Muscle of leg (tissue), 16 donors: ENCODE measurements around the gene CORO2A. TPM values are rescaled to one million over a fixed set of nuclear protein-coding genes. Genes with fewer than 3 reads are reported as not detected.

Experiments
- DNase-seq: peaks from one replicate; pipeline ENCODE4 v3.0.0; 2013
- H3K27ac ChIP-seq: one replicate; pipeline ENCODE4 v1.5.1; 2013; ENCODE audit warnings: mild to moderate bottlenecking, low read length, control low read depth
- H3K27me3 ChIP-seq: one replicate; pipeline ENCODE4 v1.6.1; 2013; ENCODE audit warnings: low read length; ENCODE audit not compliant: control insufficient read depth, insufficient read depth
- H3K36me3 ChIP-seq: one replicate; pipeline ENCODE4 v1.6.1; 2013; ENCODE audit warnings: low read length; ENCODE audit not compliant: control insufficient read depth, insufficient read depth
- H3K4me1 ChIP-seq: one replicate; pipeline ENCODE4 v1.6.1; 2013; ENCODE audit warnings: low read length; ENCODE audit not compliant: control insufficient read depth, insufficient read depth
- H3K4me3 ChIP-seq: one replicate; pipeline ENCODE4 v1.5.1; 2013; ENCODE audit warnings: low read length, control low read depth
- H3K9me3 ChIP-seq: replicated peaks from 2 replicates; pipeline ENCODE4 v1.6.1; 2013; ENCODE audit warnings: low read depth, low read length; ENCODE audit not compliant: control insufficient read depth
- WGBS: methylation state at CpG from one replicate; pipeline ENCODE4 v1.1.5; 2013; ENCODE audit warnings: missing lambda C conversion rate; ENCODE audit not compliant: insufficient coverage; 5-methylcytosine and 5-hydroxymethylcytosine counted together
- long read RNA-seq, 11 donors: transcript quantifications; one replicate each; lab custom pipeline, GENCODE V29; 2026
- polyA plus RNA-seq, 8 donors: library from polyadenylated mRNA; unstranded; fragments of 120-200 nt; gene quantifications; one replicate each; pipeline versions ENCODE4 v1.2.1 to v1.2.3, GENCODE V29; 2013; ENCODE audit warnings: inconsistent platforms in 1 of 8, low replicate concordance in 1 of 8; ENCODE audit not compliant: insufficient read length in 8 of 8, insufficient read depth in 1 of 8
- total RNA-seq: library from RNA; stranded (reverse); fragments of 120-200 nt; gene quantifications from one replicate; pipeline ENCODE4 v1.2.4, GENCODE V29; 2013

The CORO2A gene, protein sequence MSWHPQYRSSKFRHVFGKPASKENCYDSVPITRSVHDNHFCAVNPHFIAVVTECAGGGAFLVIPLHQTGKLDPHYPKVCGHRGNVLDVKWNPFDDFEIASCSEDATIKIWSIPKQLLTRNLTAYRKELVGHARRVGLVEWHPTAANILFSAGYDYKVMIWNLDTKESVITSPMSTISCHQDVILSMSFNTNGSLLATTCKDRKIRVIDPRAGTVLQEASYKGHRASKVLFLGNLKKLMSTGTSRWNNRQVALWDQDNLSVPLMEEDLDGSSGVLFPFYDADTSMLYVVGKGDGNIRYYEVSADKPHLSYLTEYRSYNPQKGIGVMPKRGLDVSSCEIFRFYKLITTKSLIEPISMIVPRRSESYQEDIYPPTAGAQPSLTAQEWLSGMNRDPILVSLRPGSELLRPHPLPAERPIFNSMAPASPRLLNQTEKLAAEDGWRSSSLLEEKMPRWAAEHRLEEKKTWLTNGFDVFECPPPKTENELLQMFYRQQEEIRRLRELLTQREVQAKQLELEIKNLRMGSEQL
- total RNA-seq (0.13 TPM), polyA plus RNA-seq (1 to 10 TPM in 2 of 8 donors, under 1 TPM in 6; 0.20 to 1.9 (median 0.43) TPM)
- long read RNA-seq, donor 1, result 0 reads
- long read RNA-seq, donor 2, result 0 reads
- long read RNA-seq, donor 3, full-length matches to known transcripts, result 1 of 1 reads
- long read RNA-seq, donor 3, partial matches to known transcripts, result 0 of 1 reads
- long read RNA-seq, donor 3, other reads (novel, unspliced or antisense), result 0 of 1 reads
- long read RNA-seq, donor 4, result 0 reads
- long read RNA-seq, donor 5, result 0 reads
- long read RNA-seq, donor 6, result 0 reads
- long read RNA-seq, donor 7, result 0 reads
- long read RNA-seq, donor 8, result 0 reads
- long read RNA-seq, donor 9, result 0 reads
- long read RNA-seq, donor 10, result 0 reads
- long read RNA-seq, donor 11, result 0 reads

DNA sequence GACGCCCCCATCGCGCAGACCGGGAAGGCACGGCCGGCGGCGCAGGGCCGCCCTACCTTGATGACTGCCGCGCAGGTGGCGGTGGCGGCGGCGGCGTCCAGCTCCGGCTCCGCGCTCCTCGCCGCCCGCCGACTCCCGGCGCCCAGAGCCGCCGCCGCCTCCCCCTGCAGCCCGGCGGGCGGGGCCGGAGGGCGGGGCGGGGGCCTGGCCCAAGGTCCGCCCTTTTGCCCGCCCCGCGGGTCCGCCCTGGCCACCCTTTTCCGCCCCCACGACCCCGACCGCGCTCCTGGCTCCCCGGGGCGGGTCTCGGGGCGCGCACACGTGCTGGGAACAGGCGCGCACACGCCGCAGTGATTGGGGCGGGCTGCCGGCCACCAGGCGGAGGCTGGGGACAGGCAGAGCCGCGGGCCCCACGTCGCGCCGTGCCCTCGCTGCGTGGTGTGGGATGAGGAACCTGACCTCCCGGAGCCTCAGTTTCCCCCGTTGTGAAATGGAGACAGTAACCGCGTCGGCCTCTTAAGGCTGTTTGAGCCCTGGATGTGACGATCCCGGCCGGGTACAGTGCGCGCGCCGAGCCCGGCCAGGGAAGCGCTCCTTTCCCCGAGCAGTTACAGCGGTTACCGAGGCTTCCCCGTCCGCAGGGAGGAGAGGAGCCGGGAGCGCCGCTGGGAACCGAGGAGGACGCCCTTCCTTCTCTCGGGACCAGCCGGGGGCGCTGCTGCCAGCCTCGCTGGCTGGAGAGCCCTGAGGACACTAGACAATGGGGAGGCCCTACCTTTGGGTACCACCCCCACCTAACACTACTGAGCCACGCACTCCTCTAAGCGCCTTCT, at the start of gene CORO2A:
Gene CORO2A (minus strand): TSS at position 135 of the 833 bp plus-strand sequence. CDS start 34,977 bp downstream, outside the sequence.
- WGBS, result under 1% methylated on average over 93 of the region's 95 CpGs
- Histone ChIP-seq H3K27ac (no peak within 1 kb of the TSS), H3K4me1 (peaks cover 9% of the 10 kb centered on the region), H3K9me3 (no peaks in the 10 kb centered on the region), H3K36me3 (no peaks in the 10 kb centered on the region), H3K4me3 (peak within 1 kb of the TSS; percentile 46), H3K27me3 (peaks cover 16% of the 10 kb centered on the region)
- DNase-seq, result peak; percentile 69

DNA sequence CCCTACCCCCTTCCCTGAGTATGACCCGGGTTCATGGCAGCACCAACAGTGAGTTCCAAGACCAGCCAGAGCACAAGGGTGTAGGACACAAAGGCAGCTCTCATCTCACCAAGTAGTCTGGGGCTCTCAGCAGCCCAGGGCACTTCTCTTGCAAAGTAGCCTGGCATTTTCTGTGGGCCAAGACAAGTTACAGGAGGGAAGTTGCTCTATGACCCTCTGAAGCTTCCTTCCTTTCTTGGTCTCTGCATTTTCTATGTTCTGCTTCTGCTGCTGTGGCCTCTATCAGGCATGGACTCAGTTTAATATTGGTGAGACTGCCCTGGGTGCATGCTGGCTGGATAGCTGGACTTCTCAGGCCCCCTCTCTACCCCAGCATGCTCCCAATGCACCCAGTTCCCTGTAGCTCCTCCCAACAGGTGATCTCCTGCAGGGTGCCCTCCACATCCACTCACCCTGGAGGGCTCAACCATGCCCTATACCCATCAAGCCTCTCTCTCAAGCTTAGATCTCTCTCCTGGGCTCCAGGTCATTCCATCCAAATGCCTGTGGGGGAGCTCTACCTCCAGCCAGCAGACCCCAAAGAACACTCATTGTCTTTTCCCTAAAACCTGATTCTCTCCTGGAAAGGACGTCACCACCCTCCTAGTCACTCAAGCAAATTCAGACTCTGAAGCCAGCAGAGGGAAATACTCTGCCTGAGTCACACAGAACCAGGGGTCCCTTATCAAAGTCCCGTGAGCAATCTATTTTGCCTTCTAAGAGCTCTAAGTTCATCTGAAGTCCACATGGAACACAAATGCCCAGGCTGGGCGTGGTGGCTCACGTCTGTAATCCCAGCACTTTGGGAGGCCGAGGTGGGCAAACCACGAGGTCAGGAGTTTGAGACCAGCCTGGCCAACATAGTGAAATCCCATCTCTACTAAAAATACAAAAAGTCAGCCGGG, 49.2 kb upstream of the CORO2A start:
- no peak overlapping the region for H3K4me3 ChIP-seq
- DNase-seq, result no peak
- H3K27me3 ChIP-seq, result no peaks in the 10 kb centered on the region
- no peaks in the 10 kb centered on the region for H3K4me1 ChIP-seq
- H3K27ac ChIP-seq, result no peak overlapping the region
- H3K36me3 ChIP-seq, result no peaks in the 10 kb centered on the region
- WGBS, result 59% methylated on average over 5 of the region's 8 CpGs
- H3K9me3 ChIP-seq, result no peaks in the 10 kb centered on the region

DNA sequence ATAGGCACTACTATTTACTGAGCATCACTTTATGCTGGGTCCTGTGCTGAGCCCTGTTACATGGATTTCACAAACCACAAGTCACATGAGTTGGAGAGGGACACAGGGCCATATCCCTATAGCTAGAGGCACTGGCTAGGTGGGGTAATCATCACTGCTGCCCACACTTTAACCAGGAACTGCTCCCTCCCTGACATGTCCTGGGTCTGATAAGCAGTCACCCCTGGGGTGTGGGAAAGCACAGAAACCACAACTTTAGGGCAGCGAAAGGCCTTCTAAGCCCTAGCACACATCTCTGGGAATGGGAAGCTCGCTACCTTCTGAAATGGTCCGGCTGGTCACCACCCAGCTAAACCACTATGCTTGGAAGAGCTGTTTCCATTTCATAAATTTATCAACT, 48.0 kb upstream of the CORO2A start:
- H3K27ac ChIP-seq, result no peak overlapping the region
- H3K27me3 ChIP-seq, result no peaks in the 10 kb centered on the region
- H3K4me3 ChIP-seq, result no peak overlapping the region
- no peaks in the 10 kb centered on the region for H3K4me1 ChIP-seq
- WGBS, result 86% methylated on average over 3 of the region's 3 CpGs
- no peak for DNase-seq
- no peaks in the 10 kb centered on the region for H3K36me3 ChIP-seq
- no peaks in the 10 kb centered on the region for H3K9me3 ChIP-seq

DNA sequence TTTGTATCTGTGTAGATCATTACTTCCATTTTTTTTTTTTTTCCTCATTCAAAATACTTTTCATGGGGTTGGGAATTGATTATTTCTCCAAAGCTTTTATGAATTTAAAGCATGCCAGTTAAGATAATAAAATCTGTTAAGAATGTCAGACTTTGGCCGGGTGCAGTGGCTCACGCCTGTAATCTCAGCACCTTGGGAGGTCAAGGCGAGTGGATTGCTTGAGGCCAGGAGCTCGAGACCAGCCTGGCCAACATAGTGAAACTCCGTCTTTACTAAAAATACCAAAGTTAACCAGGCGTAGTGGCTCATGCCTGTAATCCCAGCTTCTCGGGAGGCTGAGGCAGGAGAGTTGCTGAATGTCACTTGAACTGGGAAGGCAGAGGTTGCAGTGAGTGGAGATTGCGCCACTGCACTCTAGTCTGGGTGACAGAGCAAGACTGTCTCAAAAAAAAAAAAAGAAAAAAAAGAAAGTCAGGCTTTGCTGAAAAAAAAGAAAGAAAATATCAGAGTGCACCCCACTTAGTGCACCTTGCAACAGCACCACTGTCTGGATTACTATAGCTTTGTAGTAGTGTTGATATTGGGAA, 44.6 kb upstream of the CORO2A start:
- Histone ChIP-seq H3K36me3 (no peaks in the 10 kb centered on the region), H3K4me1 (no peaks in the 10 kb centered on the region), H3K27ac (no peak overlapping the region), H3K27me3 (no peaks in the 10 kb centered on the region), H3K4me3 (no peak overlapping the region), H3K9me3 (no peaks in the 10 kb centered on the region)
- no peak for DNase-seq
- WGBS, result 86% methylated on average over 7 of the region's 8 CpGs

DNA sequence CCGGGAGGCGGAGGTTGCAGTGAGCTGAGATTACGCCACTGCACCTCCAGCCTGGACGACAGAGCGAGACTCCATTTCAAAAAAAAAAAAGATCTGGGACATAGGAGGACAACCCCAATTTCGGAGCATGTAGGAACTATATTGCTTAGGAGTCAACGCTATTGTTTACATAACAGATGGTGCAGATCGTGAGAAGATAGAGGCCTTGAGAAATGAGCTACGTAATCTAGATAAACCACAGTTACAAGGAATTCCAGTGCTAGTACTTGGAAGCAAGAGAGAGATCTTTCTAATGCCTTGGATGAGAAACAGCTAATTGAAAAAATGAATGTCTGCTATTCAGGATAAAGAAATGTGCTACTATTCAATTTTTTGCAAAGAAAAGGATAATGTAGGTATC, 42.7 kb upstream of the CORO2A start:
- H3K9me3 ChIP-seq, result no peaks in the 10 kb centered on the region
- WGBS, result 94% methylated on average over 7 of the region's 9 CpGs
- H3K27me3 ChIP-seq, result no peaks in the 10 kb centered on the region
- DNase-seq, result no peak
- no peak overlapping the region for H3K27ac ChIP-seq
- no peak overlapping the region for H3K4me3 ChIP-seq
- H3K4me1 ChIP-seq, result no peaks in the 10 kb centered on the region
- no peaks in the 10 kb centered on the region for H3K36me3 ChIP-seq

GRCh38 chr9:98234245-98234825, 41.9 kb upstream of the CORO2A start:
- Histone ChIP-seq H3K36me3 (no peaks in the 10 kb centered on the region), H3K27me3 (no peaks in the 10 kb centered on the region), H3K9me3 (no peaks in the 10 kb centered on the region), H3K4me1 (no peaks in the 10 kb centered on the region), H3K4me3 (no peak overlapping the region), H3K27ac (no peak overlapping the region)
- DNase-seq, result no peak
- WGBS, result 71% methylated on average over 9 of the region's 9 CpGs

DNA sequence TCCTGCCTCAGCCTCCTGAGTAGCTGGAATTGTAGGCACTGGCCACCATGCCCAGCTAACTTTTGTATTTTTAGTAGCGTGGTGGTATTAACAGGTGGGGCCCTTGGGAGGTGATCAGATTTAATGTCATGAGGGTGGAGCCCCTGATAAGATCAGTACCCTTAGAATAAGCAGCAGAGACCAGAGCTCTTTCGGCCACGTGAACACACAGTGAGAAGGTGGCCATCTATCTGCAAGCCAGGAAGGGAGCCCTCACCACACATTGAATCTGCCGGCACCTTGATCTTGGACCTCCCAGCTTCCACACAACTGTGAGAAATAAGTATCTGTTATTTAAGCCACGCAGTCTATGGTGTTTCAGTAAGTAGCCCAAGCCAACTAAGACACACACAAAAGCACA, 40.5 kb upstream of the CORO2A start:
- no peak overlapping the region for H3K27ac ChIP-seq
- H3K4me1 ChIP-seq, result no peaks in the 10 kb centered on the region
- H3K4me3 ChIP-seq, result no peak overlapping the region
- DNase-seq, result no peak
- no peaks in the 10 kb centered on the region for H3K27me3 ChIP-seq
- WGBS, result 63% methylated on average over 1 of the region's 5 CpGs
- H3K36me3 ChIP-seq, result peaks cover 5% of the 10 kb centered on the region
- H3K9me3 ChIP-seq, result no peaks in the 10 kb centered on the region

GRCh38 chr9:98231770-98232478, 39.5 kb upstream of the CORO2A start:
- DNase-seq, result no peak
- Histone ChIP-seq H3K9me3 (no peaks in the 10 kb centered on the region), H3K27ac (no peak overlapping the region), H3K27me3 (no peaks in the 10 kb centered on the region), H3K4me3 (no peak overlapping the region), H3K4me1 (no peaks in the 10 kb centered on the region), H3K36me3 (peaks cover 5% of the 10 kb centered on the region)
- 100% methylated on average over 1 of the region's 6 CpGs for WGBS
